ENCODE results near the gene NPHP3.

- TF ChIP-seq EZH2 (IDR thresholded peaks at IDR 0.05; ENCODE audit: insufficient read depth, poor library complexity, severe bottlenecking), result no peak
- TF ChIP-seq EZH2phosphoT487 (IDR thresholded peaks at IDR 0.05; ENCODE audit: insufficient read depth, low read depth), result no peak
Observed at GRCh38 chr3:132695422-132695821, 26.8 kb downstream of the NPHP3 start.
